ENCODE data around the gene LRRIQ3.

LRRIQ3 gene

GRCh38 chr1:74107394-74107793 is 90.6 kb downstream of the LRRIQ3 start:
- FAIRE-seq: peak; percentile 85

DNA sequence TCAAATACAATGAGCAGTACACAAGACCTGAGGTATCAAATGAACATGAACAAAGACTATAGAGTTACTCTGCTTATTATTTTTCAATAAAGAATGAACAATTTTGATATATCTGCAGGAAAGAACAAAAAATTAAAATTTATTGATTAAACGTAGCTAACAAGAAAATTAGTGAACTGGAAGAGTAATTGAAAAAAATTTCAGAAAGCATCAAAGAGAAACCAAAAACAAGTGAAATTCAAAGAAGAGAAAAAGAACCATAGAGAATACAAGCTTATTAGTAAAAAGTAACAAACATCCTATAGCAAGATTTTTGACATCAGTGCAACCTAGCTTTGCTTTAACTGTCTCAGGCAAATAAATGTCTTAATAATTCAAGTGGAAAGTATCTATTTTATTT is 106.6 kb downstream of the LRRIQ3 start:
- FAIRE-seq: no peak

DNA sequence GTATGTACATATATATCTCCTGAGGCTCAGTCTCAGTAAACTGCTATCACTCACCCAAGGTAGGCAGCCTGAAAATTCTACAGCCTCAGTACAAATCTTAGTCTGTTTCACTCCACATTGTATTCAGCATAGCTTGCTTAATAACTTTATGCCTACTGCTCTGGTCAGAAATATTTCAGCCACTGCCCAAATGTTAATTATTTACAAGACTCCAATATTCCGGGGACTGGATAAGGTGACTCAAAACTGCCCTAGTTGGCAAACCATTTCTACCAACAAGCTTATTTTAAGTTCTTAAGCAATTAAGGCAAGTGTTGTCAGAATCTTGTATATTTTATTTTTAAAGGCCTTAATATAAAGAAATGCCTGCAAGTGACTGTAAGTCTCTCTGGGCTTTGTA is 114.8 kb downstream of the LRRIQ3 start:
- no peak for FAIRE-seq

- no peak for FAIRE-seq
Measured at GRCh38 chr1:74065081-74065480, 132.9 kb downstream of the LRRIQ3 start.

GRCh38 chr1:74057719-74058118 is 140.3 kb downstream of the LRRIQ3 start:
- FAIRE-seq: no peak

- no peak for FAIRE-seq
Measured at GRCh38 chr1:74053407-74053806, 144.6 kb downstream of the LRRIQ3 start.

- no peak for FAIRE-seq
Measured at GRCh38 chr1:74050386-74050785, 147.6 kb downstream of the LRRIQ3 start.

DNA sequence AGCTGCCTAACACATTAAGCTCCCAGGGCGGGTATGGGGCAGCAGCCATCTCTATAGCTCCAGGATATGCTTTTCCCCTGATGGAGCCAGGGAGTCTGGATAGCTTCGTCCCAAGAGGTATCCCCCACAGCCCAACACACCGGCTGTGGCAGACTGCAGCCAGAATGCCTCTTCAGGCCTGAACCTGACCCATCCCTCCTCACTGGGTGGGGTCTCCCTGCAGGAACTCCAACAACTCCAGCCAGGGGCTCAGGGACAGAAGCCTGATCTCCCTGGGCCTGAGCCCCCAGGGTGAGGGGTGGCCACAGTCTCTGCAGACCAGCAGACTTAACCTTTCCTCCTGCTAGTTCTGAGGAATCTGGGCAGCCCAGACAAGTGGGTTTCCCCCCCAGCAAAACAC is 159.9 kb downstream of the LRRIQ3 start:
- FAIRE-seq: no peak

GRCh38 chr1:74012583-74012982 is 185.4 kb downstream of the LRRIQ3 start:
- no peak for FAIRE-seq

DNA sequence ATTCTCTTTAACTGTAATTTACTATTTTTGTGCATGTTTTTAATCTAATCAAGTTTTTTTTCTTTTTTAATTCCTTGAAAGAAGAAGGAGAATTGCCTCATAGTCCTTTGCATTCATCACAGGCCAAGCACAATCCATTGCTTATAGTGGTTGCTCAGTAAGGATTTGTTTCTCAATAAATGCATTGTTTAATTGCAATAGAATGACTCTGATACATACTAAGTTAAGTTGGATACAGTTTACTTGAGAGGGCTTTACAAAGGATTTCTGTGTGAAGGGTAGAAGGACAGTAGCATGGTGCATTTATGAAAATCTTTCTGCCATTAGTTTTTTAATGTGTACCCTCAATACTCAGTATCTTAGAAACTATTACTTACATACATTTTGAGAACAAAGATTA is 186.2 kb downstream of the LRRIQ3 start:
- no peak for FAIRE-seq

GRCh38 chr1:74010206-74010605 is 187.8 kb downstream of the LRRIQ3 start:
- FAIRE-seq: no peak

- FAIRE-seq: no peak
Measured at GRCh38 chr1:74005533-74005932, 192.4 kb downstream of the LRRIQ3 start.

GRCh38 chr1:74003806-74004205 is 194.2 kb downstream of the LRRIQ3 start:
- FAIRE-seq: no peak

- FAIRE-seq: peak; percentile 89
Measured at GRCh38 chr1:73998348-73998959, 199.5 kb downstream of the LRRIQ3 start.

DNA sequence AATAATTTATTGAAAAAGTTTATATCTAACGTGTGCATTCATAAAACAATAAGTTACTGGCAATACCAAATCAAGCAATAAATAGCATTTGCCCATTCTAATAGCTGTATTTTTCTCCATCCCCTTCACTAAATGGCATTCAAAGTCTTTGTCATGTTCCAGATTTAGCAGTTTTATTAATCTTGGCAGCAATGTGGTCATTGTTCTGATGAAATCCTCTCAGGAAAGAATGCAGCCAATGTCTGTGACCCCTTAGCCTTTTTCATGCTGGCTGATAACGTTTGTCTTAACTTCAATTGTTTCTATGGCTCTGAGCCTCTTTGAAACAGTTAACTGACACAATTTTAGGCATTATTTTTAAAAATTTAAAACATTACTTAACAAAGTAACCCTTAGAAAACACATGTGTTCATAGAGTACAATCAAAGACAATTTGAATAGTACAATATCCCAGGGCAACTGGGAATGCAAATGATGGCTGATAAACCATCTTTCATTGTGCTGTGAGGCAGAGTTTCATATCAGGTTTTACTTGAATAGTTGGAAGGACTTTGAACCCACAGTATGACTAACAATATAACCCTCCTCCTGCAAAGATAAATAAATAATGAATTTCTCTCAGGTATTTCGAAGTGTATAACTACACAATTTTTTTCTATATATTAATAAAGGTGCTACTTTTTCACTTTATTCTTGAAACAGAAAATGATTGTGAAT is 217.5 kb downstream of the LRRIQ3 start:
- no peak for FAIRE-seq

DNA sequence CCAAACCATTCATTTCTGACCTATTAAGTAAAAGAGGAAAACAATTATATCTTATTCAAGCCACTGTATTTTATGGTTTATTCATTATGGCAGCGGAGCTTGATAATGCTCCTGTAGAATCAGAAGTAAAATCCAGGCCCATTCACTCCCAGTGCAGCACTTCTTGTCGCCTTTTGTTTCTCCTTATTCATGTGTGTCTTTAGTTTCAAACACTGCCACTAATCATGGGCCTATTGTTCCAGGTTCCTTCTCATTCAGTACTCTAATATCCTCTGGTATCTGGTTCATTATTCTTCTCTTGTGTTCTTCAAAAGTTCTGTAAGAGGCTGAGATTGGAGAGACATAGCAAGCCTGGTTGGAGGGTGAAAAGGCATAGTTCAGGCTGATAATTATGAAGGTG is 218.3 kb downstream of the LRRIQ3 start:
- no peak for FAIRE-seq

GRCh38 chr1:73978964-73979363 is 219.0 kb downstream of the LRRIQ3 start:
- FAIRE-seq: no peak
